ENCODE results near the gene SENP5. TPM values are rescaled to one million over a fixed set of nuclear protein-coding genes. Genes with fewer than 3 reads are reported as not detected.
"Not testable (repeated sequence)": the region's sequence is repeated elsewhere in the genome, so short reads cannot be mapped to it uniquely, and the experiment has no call there.

SENP5 gene
- total and polyA plus RNA-seq, 9 of the 15 experiments (the other 6 are each of a cell fraction or from before 2014, with no cell fraction given): 18.3 to 59.7 (median 35.8) TPM

DNA sequence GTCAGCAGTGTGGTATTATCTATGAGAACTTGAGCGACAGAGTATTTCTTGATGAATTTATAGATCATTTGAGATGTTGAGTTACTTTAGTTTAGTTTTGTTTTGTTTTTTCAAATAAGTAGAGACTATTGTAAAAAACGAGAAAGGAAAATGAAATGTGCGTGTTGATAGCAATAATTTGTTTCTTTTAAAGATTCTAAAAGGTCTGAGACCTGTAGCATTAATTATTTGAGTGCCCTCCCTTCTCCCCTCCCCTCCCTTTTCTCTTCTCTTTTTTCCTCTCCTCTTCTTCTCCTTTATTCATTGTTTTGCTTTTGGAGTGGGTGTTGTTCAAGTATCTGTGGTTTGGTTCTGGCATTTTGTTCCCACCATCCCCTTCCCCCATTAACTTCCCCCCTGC lies 38.1 kb upstream of the SENP5 start:
- ATAC-seq; POLR2A ChIA-PET; H3K9me1 ChIP-seq (ENCODE audit: control insufficient read depth, insufficient read depth, low read length); H3K27me3 ChIP-seq (ENCODE audit: control insufficient read depth in 2 of 2, insufficient read depth in 2 of 2, low read length in 2 of 2); H3K79me2 ChIP-seq (ENCODE audit: control insufficient read depth, insufficient read depth, low read length); H3K4me1 ChIP-seq (replicated peaks in 1 of 2; ENCODE audit: control insufficient read depth in 2 of 2, insufficient read depth in 2 of 2, low read length in 2 of 2); H3K4me2 ChIP-seq (ENCODE audit: insufficient read depth, low read length); H2AFZ ChIP-seq (ENCODE audit: low read depth, low read length); H3K4me3 ChIP-seq; H4K20me1 ChIP-seq (replicated peaks; ENCODE audit: control insufficient read depth, insufficient read depth, low read length); in situ Hi-C loops (cut with MboI); H3K9me3 ChIP-seq (replicated peaks; ENCODE audit: control insufficient read depth, insufficient read depth, low read depth, low read length); DNase-seq (ENCODE audit: extremely low read depth in 1 of 4, low spot score in 3 of 4); H3K9ac ChIP-seq (ENCODE audit: insufficient read depth in 1 of 2, low read depth in 2 of 2, low read length in 2 of 2); H3K27ac ChIP-seq (ENCODE audit: extremely low read depth, low read depth, low read length); FAIRE-seq; intact Hi-C loops (cut with micrococcal nuclease): not testable (repeated sequence)
- CTCF ChIA-PET (ENCODE audit: low intra/inter-chr PET ratio): interaction anchor here (0.8 kb wide), 1 partner anchor 8 kb away, joined by 3 read pairs; no protein-coding TSS in a partner anchor
- TF ChIP-seq HNRNPK (IDR thresholded peaks at IDR 0.05; ENCODE audit: low read depth, low read length, poor library complexity, severe bottlenecking): peak; percentile 59
- H3K36me3 ChIP-seq (ENCODE audit: control insufficient read depth, insufficient read depth, low read length): peaks cover 44% of the 10 kb centered on the region; the same call in 2 of the 3 replicates
- TSS peak; percentile 40 for BruUV-seq (replicated peaks)
- 94% methylated on average over 3 of the region's 3 CpGs for WGBS (ENCODE audit: insufficient coverage, low coverage, missing lambda C conversion rate)

DNA sequence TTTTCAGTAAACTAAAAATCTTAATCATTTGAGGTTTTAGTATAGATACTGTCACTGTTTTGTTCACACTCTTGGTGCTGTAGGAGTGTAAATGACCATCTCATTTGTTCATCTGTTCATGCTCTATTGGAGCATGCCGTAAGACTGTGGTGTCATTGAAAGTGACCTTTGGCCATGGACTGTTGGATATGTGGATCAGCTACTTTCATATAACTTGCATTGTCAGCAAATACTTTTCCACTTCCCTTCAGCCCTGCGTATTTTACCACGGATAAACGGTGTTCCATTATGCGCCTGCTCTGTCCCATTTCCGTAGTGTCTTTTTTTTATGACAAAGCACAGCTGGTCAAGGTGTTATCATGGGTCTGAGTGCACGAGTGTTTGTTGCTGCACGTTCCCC lies 32.6 kb upstream of the SENP5 start:
- no TSS peak for BruUV-seq (replicated peaks)
- no peaks in the 10 kb centered on the region for H3K9me1 ChIP-seq (ENCODE audit: control insufficient read depth, insufficient read depth, low read length)
- no peaks in the 10 kb centered on the region for H3K27me3 ChIP-seq (ENCODE audit: control insufficient read depth in 2 of 2, insufficient read depth in 2 of 2, low read length in 2 of 2)
- ChIA-PET CTCF (ENCODE audit: low intra/inter-chr PET ratio) (no interaction called here), POLR2A (no interaction called here)
- in situ Hi-C loops (cut with MboI): no loop called here
- H2AFZ ChIP-seq (ENCODE audit: low read depth, low read length): no peak overlapping the region
- H3K36me3 ChIP-seq (ENCODE audit: control insufficient read depth, insufficient read depth, low read length): peaks cover 15% of the 10 kb centered on the region; the same call in 2 of the 3 replicates
- H3K4me3 ChIP-seq: no peak overlapping the region
- no peak for FAIRE-seq
- no peak for DNase-seq (ENCODE audit: extremely low read depth in 1 of 4, low spot score in 3 of 4)
- H3K79me2 ChIP-seq (ENCODE audit: control insufficient read depth, insufficient read depth, low read length): no peaks in the 10 kb centered on the region
- peak; percentile 92 for TF ChIP-seq MAFF (IDR thresholded peaks at IDR 0.05; ENCODE audit: low read length)
- no peak for TF ChIP-seq DIDO1 (tag; IDR thresholded peaks at IDR 0.05; ENCODE audit: low read depth)
- TF ChIP-seq C11orf30 (IDR thresholded peaks at IDR 0.05; ENCODE audit: low read depth): peak; percentile 89
- peak; percentile 93 for TF ChIP-seq MAFK (IDR thresholded peaks at IDR 0.05; ENCODE audit: low read length)
- TF ChIP-seq OTX1 (CRISPR knock-in tag; IDR thresholded peaks at IDR 0.05): no peak
- TF ChIP-seq MAFG (tag; conservative IDR thresholded peaks at IDR 0.05): peak; percentile 80
- TF ChIP-seq ZNF316 (IDR thresholded peaks at IDR 0.05): peak; percentile 95
- no peaks in the 10 kb centered on the region for H3K4me1 ChIP-seq (replicated peaks in 1 of 2; ENCODE audit: control insufficient read depth in 2 of 2, insufficient read depth in 2 of 2, low read length in 2 of 2)
- WGBS (ENCODE audit: insufficient coverage, low coverage, missing lambda C conversion rate): 54% methylated on average over 8 of the region's 8 CpGs
- no peak for ATAC-seq
- no peaks in the 10 kb centered on the region for H4K20me1 ChIP-seq (replicated peaks; ENCODE audit: control insufficient read depth, insufficient read depth, low read length)
- no peaks in the 10 kb centered on the region for H3K9me3 ChIP-seq (replicated peaks; ENCODE audit: control insufficient read depth, insufficient read depth, low read depth, low read length)
- no peak overlapping the region for H3K4me2 ChIP-seq (ENCODE audit: insufficient read depth, low read length)
- H3K9ac ChIP-seq (ENCODE audit: insufficient read depth in 1 of 2, low read depth in 2 of 2, low read length in 2 of 2): no peak overlapping the region
- intact Hi-C loops (cut with micrococcal nuclease): loop anchor here (5.0 kb wide), 1 partner anchor 228 kb away; no protein-coding TSS in a partner anchor
- H3K27ac ChIP-seq (ENCODE audit: extremely low read depth, low read depth, low read length): no peak overlapping the region

DNA sequence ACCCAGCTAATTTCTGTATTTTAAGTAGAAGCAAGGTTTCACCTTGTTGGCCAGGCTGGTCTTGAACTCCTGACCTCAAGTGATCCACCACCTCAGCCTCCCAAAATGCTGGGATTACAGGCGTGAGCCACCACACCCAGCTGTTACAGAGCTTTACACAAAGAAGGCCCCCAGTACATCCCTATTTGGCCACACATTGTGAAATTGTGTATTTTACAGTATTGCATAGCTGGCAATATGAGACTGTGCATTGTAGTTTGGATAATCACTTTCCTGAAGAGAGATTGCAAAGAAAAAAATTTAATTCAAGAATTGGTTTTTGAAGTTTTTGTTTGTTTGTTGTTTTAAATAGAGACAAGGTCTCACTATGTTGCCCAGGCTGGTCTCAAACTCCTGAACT lies 31.1 kb upstream of the SENP5 start:
- H3K4me3 ChIP-seq; H2AFZ ChIP-seq (ENCODE audit: low read depth, low read length); in situ Hi-C loops (cut with MboI); H3K9me1 ChIP-seq (ENCODE audit: control insufficient read depth, insufficient read depth, low read length); FAIRE-seq; ATAC-seq; H3K4me1 ChIP-seq (replicated peaks in 1 of 2; ENCODE audit: control insufficient read depth in 2 of 2, insufficient read depth in 2 of 2, low read length in 2 of 2); H3K36me3 ChIP-seq (ENCODE audit: control insufficient read depth, insufficient read depth, low read length); BruUV-seq (replicated peaks); H3K79me2 ChIP-seq (ENCODE audit: control insufficient read depth, insufficient read depth, low read length); H4K20me1 ChIP-seq (replicated peaks; ENCODE audit: control insufficient read depth, insufficient read depth, low read length); H3K9ac ChIP-seq (ENCODE audit: insufficient read depth in 1 of 2, low read depth in 2 of 2, low read length in 2 of 2); DNase-seq (ENCODE audit: extremely low read depth in 1 of 4, low spot score in 3 of 4); H3K4me2 ChIP-seq (ENCODE audit: insufficient read depth, low read length); H3K27me3 ChIP-seq (ENCODE audit: control insufficient read depth in 2 of 2, insufficient read depth in 2 of 2, low read length in 2 of 2); H3K9me3 ChIP-seq (replicated peaks; ENCODE audit: control insufficient read depth, insufficient read depth, low read depth, low read length); H3K27ac ChIP-seq (ENCODE audit: extremely low read depth, low read depth, low read length): not testable (repeated sequence)
- intact Hi-C loops (cut with micrococcal nuclease): loop anchor here (5.0 kb wide), 1 partner anchor 229 kb away; no protein-coding TSS in a partner anchor
- WGBS (ENCODE audit: insufficient coverage, low coverage, missing lambda C conversion rate): 92% methylated on average over 1 of the region's 1 CpG
- CTCF ChIA-PET (ENCODE audit: low intra/inter-chr PET ratio): interaction anchor here (2.3 kb wide), 1 partner anchor 133 kb away, joined by 10 read pairs; no protein-coding TSS in a partner anchor
- POLR2A ChIA-PET: interaction anchor here (0.6 to 1.0 kb wide), 2 partner anchors 149 to 153 kb away, joined by 3 to 4 read pairs; no protein-coding TSS in a partner anchor

Data from K562 (cell line).